Measurements from ENCODE around the gene MXRA7.
"Not testable (repeated sequence)": the region's sequence is repeated elsewhere in the genome, so short reads cannot be mapped to it uniquely, and the experiment has no call there.

MXRA7 gene

GRCh38 chr17:76657505-76658241 is 53.1 kb downstream of the MXRA7 start:
- no peak for TF ChIP-seq POLR2A (IDR thresholded peaks at IDR 0.05; ENCODE audit: low read depth, low read length)
- no peak for DNase-seq (ENCODE audit: insufficient read length, low spot score)
- FAIRE-seq, result no peak

DNA sequence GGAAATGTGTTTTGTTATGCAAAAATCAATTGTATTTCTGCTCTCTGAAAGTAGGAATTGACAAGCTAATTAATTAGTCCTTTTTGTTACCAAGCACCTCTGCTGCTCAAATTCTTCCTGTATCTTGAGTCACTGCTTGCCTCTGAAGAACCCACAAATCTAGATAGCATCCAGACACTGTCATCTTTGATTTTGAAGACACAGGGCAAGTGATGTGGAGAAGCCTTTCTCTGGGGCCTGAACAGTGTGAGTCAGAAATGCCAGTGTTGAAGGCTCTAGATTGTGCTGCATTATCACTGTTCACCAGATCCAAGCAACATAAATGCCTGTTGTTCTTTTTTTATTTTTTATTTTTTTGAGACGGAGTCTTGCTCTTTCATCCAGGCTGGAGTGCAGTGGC is 56.4 kb downstream of the MXRA7 start:
- no peak for FAIRE-seq

GRCh38 chr17:76650504-76650903 is 60.3 kb downstream of the MXRA7 start:
- no peak for DNase-seq (ENCODE audit: insufficient read length, low spot score)
- FAIRE-seq, result no peak
- no peak for TF ChIP-seq POLR2A (IDR thresholded peaks at IDR 0.05; ENCODE audit: low read depth, low read length)

More for the DNA sequence above, 56.4 kb downstream of the MXRA7 start:
- no peak for TF ChIP-seq POLR2A (IDR thresholded peaks at IDR 0.05; ENCODE audit: low read depth, low read length)
- DNase-seq (ENCODE audit: insufficient read length, low spot score), result no peak

DNA sequence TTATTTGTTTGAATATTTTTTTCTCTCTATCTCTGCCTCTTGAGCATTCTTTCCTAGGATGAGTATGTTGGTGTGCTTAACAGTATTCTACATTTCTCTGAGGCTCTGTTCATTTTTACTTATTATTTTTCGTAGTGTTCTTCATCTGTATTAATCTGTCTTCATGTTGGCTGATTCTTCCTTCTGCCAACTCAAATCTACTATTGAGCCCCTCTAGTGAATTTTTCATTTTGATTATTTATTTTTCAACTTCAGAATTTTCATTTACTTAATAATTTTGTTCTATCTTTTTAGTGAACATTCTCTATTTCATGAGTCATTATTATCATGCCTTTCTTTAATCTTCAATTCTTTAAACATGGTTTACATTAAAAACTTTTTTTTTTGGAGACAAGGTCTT is 64.1 kb downstream of the MXRA7 start:
- FAIRE-seq (no peak), DNase-seq (ENCODE audit: insufficient read length, low spot score) (no peak)
- no peak for TF ChIP-seq POLR2A (IDR thresholded peaks at IDR 0.05; ENCODE audit: low read depth, low read length)

- no peak for FAIRE-seq
- DNase-seq (ENCODE audit: insufficient read length, low spot score), result no peak
- TF ChIP-seq POLR2A (IDR thresholded peaks at IDR 0.05; ENCODE audit: low read depth, low read length), result no peak
Observed at GRCh38 chr17:76645481-76645880, 65.3 kb downstream of the MXRA7 start.

DNA sequence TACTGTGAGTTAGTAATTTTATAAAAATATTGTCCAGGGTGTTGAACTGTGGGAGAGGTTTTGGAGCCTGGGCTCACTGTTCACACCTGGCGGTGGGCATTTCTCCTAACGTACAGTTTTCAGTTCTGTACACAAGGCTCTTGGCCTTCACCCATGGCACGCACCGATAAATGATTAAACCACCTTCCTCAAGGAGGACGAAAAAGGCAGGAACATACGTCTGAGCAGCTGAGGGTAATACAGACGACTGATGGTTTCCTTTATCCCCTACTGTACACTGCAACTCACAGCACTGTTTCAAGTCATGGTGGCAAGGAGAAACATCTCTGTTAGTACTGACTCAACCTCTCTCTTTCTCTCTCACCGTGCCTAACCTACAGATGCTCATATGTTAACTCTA is 65.8 kb downstream of the MXRA7 start:
- no peak for DNase-seq (ENCODE audit: insufficient read length, low spot score)
- FAIRE-seq, result no peak
- TF ChIP-seq POLR2A (IDR thresholded peaks at IDR 0.05; ENCODE audit: low read depth, low read length), result no peak

GRCh38 chr17:76643553-76644148 is 67.1 kb downstream of the MXRA7 start, which contains the start of gene ST6GALNAC1:
Gene ST6GALNAC1 (minus strand): TSS chr17:76643757. CDS start chr17:76643638, 119 bp downstream.
- DNase-seq (ENCODE audit: insufficient read length, low spot score) (no peak), FAIRE-seq (no peak)
- no peak for TF ChIP-seq POLR2A (IDR thresholded peaks at IDR 0.05; ENCODE audit: low read depth, low read length)

- TF ChIP-seq POLR2A (IDR thresholded peaks at IDR 0.05; ENCODE audit: low read depth, low read length), result no peak
- DNase-seq (ENCODE audit: insufficient read length, low spot score) (no peak), FAIRE-seq (no peak)
Observed at GRCh38 chr17:76642994-76643393, 67.8 kb downstream of the MXRA7 start.

- FAIRE-seq, result no peak
- DNase-seq (ENCODE audit: insufficient read length, low spot score), result no peak
Observed at GRCh38 chr17:76642032-76642561, 68.7 kb downstream of the MXRA7 start.

GRCh38 chr17:76641501-76641900 is 69.3 kb downstream of the MXRA7 start:
- no peak for TF ChIP-seq POLR2A (IDR thresholded peaks at IDR 0.05; ENCODE audit: low read depth, low read length)
- FAIRE-seq (no peak), DNase-seq (ENCODE audit: insufficient read length, low spot score) (no peak)

More at GRCh38 chr17:76642032-76642561, 68.7 kb downstream of the MXRA7 start:
- TF ChIP-seq POLR2A (IDR thresholded peaks at IDR 0.05; ENCODE audit: low read depth, low read length), result no peak

DNA sequence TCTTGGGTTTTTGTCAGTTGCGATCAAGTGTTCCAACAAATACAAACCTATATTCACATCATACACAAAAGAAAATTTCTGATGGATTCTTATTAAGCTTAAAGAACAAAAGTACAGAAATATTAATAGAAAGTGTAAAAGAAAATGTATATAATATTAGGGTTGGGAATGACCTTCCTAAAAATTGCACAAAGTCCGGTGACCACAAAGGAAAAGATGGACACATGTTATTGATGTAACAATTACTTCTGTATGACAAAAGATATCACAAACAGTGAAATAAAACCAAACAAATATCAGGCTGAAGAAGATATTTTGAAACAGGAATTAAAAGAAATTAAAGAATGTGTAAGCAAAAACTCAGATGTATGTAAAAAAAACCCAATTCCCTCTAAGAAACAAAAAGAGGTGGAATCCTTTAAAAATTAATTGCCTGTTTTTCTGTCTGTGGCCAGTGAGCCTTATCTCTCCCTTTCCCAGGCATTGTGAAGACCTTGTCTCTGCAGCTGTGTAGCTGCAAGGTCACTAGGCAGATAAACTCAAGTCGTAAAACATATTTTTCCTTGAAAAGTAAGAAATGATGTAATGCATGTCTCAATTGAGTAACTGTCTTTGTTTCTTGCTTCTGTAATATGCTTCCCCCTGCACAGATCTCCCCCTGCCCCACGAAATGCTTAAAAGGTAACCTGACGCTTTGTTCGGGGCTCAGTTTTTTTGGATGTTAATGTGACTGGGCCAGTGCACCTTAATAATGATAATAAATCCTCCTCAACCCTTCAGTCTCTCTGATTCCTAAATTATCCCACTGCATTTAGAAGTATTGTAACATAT is 70.0 kb downstream of the MXRA7 start:
- FAIRE-seq, result no peak
- no peak for DNase-seq (ENCODE audit: insufficient read length, low spot score)
- TF ChIP-seq POLR2A (IDR thresholded peaks at IDR 0.05; ENCODE audit: low read depth, low read length), result no peak

GRCh38 chr17:76638263-76638662 is 72.5 kb downstream of the MXRA7 start:
- no peak for DNase-seq (ENCODE audit: insufficient read length, low spot score)
- no peak for TF ChIP-seq POLR2A (IDR thresholded peaks at IDR 0.05; ENCODE audit: low read depth, low read length)
- FAIRE-seq, result no peak

- not testable (repeated sequence) for DNase-seq (ENCODE audit: insufficient read length, low spot score); FAIRE-seq
Observed at GRCh38 chr17:76636486-76637206, 74.1 kb downstream of the MXRA7 start.
